Measurements from ENCODE around the gene FRMD4B.

Gene FRMD4B

GRCh38 chr3:69196876-69197275 lies 189.0 kb downstream of the FRMD4B start:
- 0 out of 2 replicates have a peak, but pooled peaks cover 2% of the 10 kb centered on the region for H3K9me3 ChIP-seq
- no peaks in the 10 kb centered on the region; the same call in 1 of the 2 replicates for H3K36me3 ChIP-seq (replicated peaks)
- no peak for DNase-seq (ENCODE audit: low spot score in 2 of 2)
- H3K27me3 ChIP-seq (ENCODE audit: low read depth): peaks cover 3% of the 10 kb centered on the region; the same call in 1 of the 2 replicates
- peaks cover 7% of the 10 kb centered on the region for H3K4me1 ChIP-seq
- no peak overlapping the region for H3K4me3 ChIP-seq
- in situ Hi-C loops (cut with MboI; ENCODE audit: low sequenced_read_pairs): no loop called here

- H3K36me3 ChIP-seq (replicated peaks): no peaks in the 10 kb centered on the region; the same call in 1 of the 2 replicates
- 0 out of 2 replicates have a peak, but pooled peaks cover 2% of the 10 kb centered on the region for H3K9me3 ChIP-seq
- H3K4me1 ChIP-seq: peaks cover 5% of the 10 kb centered on the region
- peaks cover 3% of the 10 kb centered on the region; the same call in 1 of the 2 replicates for H3K27me3 ChIP-seq (ENCODE audit: low read depth)
- in situ Hi-C loops (cut with MboI; ENCODE audit: low sequenced_read_pairs): no loop called here
- DNase-seq (ENCODE audit: low spot score in 2 of 2): no peak
- no peak overlapping the region for H3K4me3 ChIP-seq
Observed at GRCh38 chr3:69194431-69195165, 191.3 kb downstream of the FRMD4B start.

- no peaks in the 10 kb centered on the region; the same call in 1 of the 2 replicates for H3K36me3 ChIP-seq (replicated peaks)
- in situ Hi-C loops (cut with MboI; ENCODE audit: low sequenced_read_pairs): no loop called here
- H3K4me3 ChIP-seq: no peak overlapping the region
- H3K4me1 ChIP-seq: peaks cover 10% of the 10 kb centered on the region
- no peak for DNase-seq (ENCODE audit: low spot score in 2 of 2)
- H3K27me3 ChIP-seq (ENCODE audit: low read depth): peaks cover 3% of the 10 kb centered on the region; the same call in 1 of the 2 replicates
- H3K9me3 ChIP-seq: 0 out of 2 replicates have a peak, but pooled peaks cover 2% of the 10 kb centered on the region
Observed at GRCh38 chr3:69193749-69194148, 192.1 kb downstream of the FRMD4B start.

- Histone ChIP-seq H3K27me3 (ENCODE audit: low read depth) (peaks cover 3% of the 10 kb centered on the region; the same call in 1 of the 2 replicates), H3K36me3 (replicated peaks) (no peaks in the 10 kb centered on the region; the same call in 1 of the 2 replicates), H3K4me3 (no peak overlapping the region), H3K9me3 (no peaks in the 10 kb centered on the region), H3K4me1 (peaks cover 10% of the 10 kb centered on the region)
- in situ Hi-C loops (cut with MboI; ENCODE audit: low sequenced_read_pairs): no loop called here
- DNase-seq (ENCODE audit: low spot score in 2 of 2): no peak
Observed at GRCh38 chr3:69191516-69191915, 194.4 kb downstream of the FRMD4B start.

- H3K4me3 ChIP-seq: no peak overlapping the region
- no peaks in the 10 kb centered on the region for H3K9me3 ChIP-seq
- in situ Hi-C loops (cut with MboI; ENCODE audit: low sequenced_read_pairs): no loop called here
- DNase-seq (ENCODE audit: low spot score in 2 of 2): no peak
- H3K36me3 ChIP-seq (replicated peaks): no peaks in the 10 kb centered on the region; the same call in 1 of the 2 replicates
- H3K4me1 ChIP-seq: peaks cover 10% of the 10 kb centered on the region
- H3K27me3 ChIP-seq (ENCODE audit: low read depth): peaks cover 3% of the 10 kb centered on the region; the same call in 1 of the 2 replicates
Observed at GRCh38 chr3:69189487-69189886, 196.4 kb downstream of the FRMD4B start.

- in situ Hi-C loops (cut with MboI; ENCODE audit: low sequenced_read_pairs): no loop called here
- H3K9me3 ChIP-seq: no peaks in the 10 kb centered on the region
Observed at GRCh38 chr3:69186575-69187093, 199.3 kb downstream of the FRMD4B start.

GRCh38 chr3:69182588-69183316 lies 203.1 kb downstream of the FRMD4B start:
- H3K9me3 ChIP-seq: no peaks in the 10 kb centered on the region
- peaks cover 21% of the 10 kb centered on the region for H3K4me1 ChIP-seq
- H3K36me3 ChIP-seq (replicated peaks): no peaks in the 10 kb centered on the region
- DNase-seq (ENCODE audit: low spot score in 2 of 2): no peak
- no peaks in the 10 kb centered on the region for H3K27me3 ChIP-seq (ENCODE audit: low read depth)
- in situ Hi-C loops (cut with MboI; ENCODE audit: low sequenced_read_pairs): no loop called here
- no peak overlapping the region for H3K4me3 ChIP-seq

More at GRCh38 chr3:69186575-69187093, 199.3 kb downstream of the FRMD4B start:
- peaks cover 16% of the 10 kb centered on the region for H3K4me1 ChIP-seq
- H3K27me3 ChIP-seq (ENCODE audit: low read depth): no peaks in the 10 kb centered on the region
- no peak for DNase-seq (ENCODE audit: low spot score in 2 of 2)
- no peak overlapping the region for H3K4me3 ChIP-seq
- H3K36me3 ChIP-seq (replicated peaks): no peaks in the 10 kb centered on the region

- Histone ChIP-seq H3K9me3 (no peaks in the 10 kb centered on the region), H3K4me3 (no peak overlapping the region), H3K4me1 (peaks cover 21% of the 10 kb centered on the region), H3K36me3 (replicated peaks) (no peaks in the 10 kb centered on the region), H3K27me3 (ENCODE audit: low read depth) (no peaks in the 10 kb centered on the region)
- DNase-seq (ENCODE audit: low spot score in 2 of 2): peak; percentile 73 to 92
- in situ Hi-C loops (cut with MboI; ENCODE audit: low sequenced_read_pairs): no loop called here
Observed at GRCh38 chr3:69181592-69182211, 204.2 kb downstream of the FRMD4B start.

GRCh38 chr3:69180869-69181591 lies 204.9 kb downstream of the FRMD4B start:
- Histone ChIP-seq H3K4me3 (no peak overlapping the region), H3K36me3 (replicated peaks) (no peaks in the 10 kb centered on the region), H3K9me3 (no peaks in the 10 kb centered on the region), H3K4me1 (peaks cover 21% of the 10 kb centered on the region), H3K27me3 (ENCODE audit: low read depth) (no peaks in the 10 kb centered on the region)
- in situ Hi-C loops (cut with MboI; ENCODE audit: low sequenced_read_pairs): no loop called here
- DNase-seq (ENCODE audit: low spot score in 2 of 2): no peak

GRCh38 chr3:69179740-69180372 lies 206.0 kb downstream of the FRMD4B start:
- Histone ChIP-seq H3K9me3 (no peaks in the 10 kb centered on the region), H3K4me1 (peaks cover 21% of the 10 kb centered on the region), H3K27me3 (ENCODE audit: low read depth) (no peaks in the 10 kb centered on the region), H3K4me3 (no peak overlapping the region), H3K36me3 (replicated peaks) (no peaks in the 10 kb centered on the region)
- DNase-seq (ENCODE audit: low spot score in 2 of 2): no peak
- in situ Hi-C loops (cut with MboI; ENCODE audit: low sequenced_read_pairs): no loop called here

- H3K27me3 ChIP-seq (ENCODE audit: low read depth): no peaks in the 10 kb centered on the region
- peak in 1 of 2 experiments; percentile 30 for DNase-seq (ENCODE audit: low spot score in 2 of 2)
- H3K9me3 ChIP-seq: no peaks in the 10 kb centered on the region
- H3K36me3 ChIP-seq (replicated peaks): no peaks in the 10 kb centered on the region
- in situ Hi-C loops (cut with MboI; ENCODE audit: low sequenced_read_pairs): no loop called here
- H3K4me1 ChIP-seq: peaks cover 21% of the 10 kb centered on the region
- H3K4me3 ChIP-seq: no peak overlapping the region
Observed at GRCh38 chr3:69178838-69179739, 206.8 kb downstream of the FRMD4B start.

- Histone ChIP-seq H3K4me1 (peaks cover 21% of the 10 kb centered on the region), H3K27me3 (ENCODE audit: low read depth) (no peaks in the 10 kb centered on the region), H3K9me3 (no peaks in the 10 kb centered on the region), H3K36me3 (replicated peaks) (no peaks in the 10 kb centered on the region), H3K4me3 (no peak overlapping the region)
- no peak for DNase-seq (ENCODE audit: low spot score in 2 of 2)
- in situ Hi-C loops (cut with MboI; ENCODE audit: low sequenced_read_pairs): no loop called here
Observed at GRCh38 chr3:69178082-69178481, 207.8 kb downstream of the FRMD4B start.

All from HAP-1 (cell line).